ENCODE data around the gene TCF4. TPM values are rescaled to one million over a fixed set of nuclear protein-coding genes. Genes with fewer than 3 reads are reported as not detected.

TCF4 gene
- total RNA-seq, 1 donor from 2014 or later: 143 TPM

- H3K36me3 ChIP-seq: no peaks in the 10 kb centered on the region
- H3K27me3 ChIP-seq: no peaks in the 10 kb centered on the region
- peak overlapping the region; percentile 41 for H3K4me3 ChIP-seq
- H3K4me1 ChIP-seq: peaks cover 16% of the 10 kb centered on the region
- peak overlapping the region; percentile 69 for H3K27ac ChIP-seq
- intact Hi-C loops (cut with DNase I): no loop called here
- no peak for DNase-seq
- H3K9me3 ChIP-seq: no peaks in the 10 kb centered on the region
- ATAC-seq: no peak
- TF ChIP-seq, protein P1, sequence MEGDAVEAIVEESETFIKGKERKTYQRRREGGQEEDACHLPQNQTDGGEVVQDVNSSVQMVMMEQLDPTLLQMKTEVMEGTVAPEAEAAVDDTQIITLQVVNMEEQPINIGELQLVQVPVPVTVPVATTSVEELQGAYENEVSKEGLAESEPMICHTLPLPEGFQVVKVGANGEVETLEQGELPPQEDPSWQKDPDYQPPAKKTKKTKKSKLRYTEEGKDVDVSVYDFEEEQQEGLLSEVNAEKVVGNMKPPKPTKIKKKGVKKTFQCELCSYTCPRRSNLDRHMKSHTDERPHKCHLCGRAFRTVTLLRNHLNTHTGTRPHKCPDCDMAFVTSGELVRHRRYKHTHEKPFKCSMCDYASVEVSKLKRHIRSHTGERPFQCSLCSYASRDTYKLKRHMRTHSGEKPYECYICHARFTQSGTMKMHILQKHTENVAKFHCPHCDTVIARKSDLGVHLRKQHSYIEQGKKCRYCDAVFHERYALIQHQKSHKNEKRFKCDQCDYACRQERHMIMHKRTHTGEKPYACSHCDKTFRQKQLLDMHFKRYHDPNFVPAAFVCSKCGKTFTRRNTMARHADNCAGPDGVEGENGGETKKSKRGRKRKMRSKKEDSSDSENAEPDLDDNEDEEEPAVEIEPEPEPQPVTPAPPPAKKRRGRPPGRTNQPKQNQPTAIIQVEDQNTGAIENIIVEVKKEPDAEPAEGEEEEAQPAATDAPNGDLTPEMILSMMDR (IDR thresholded peaks at IDR 0.05): no peak
Observed at GRCh38 chr18:55403421-55403949, 184.5 kb downstream of the TCF4 start.

DNA sequence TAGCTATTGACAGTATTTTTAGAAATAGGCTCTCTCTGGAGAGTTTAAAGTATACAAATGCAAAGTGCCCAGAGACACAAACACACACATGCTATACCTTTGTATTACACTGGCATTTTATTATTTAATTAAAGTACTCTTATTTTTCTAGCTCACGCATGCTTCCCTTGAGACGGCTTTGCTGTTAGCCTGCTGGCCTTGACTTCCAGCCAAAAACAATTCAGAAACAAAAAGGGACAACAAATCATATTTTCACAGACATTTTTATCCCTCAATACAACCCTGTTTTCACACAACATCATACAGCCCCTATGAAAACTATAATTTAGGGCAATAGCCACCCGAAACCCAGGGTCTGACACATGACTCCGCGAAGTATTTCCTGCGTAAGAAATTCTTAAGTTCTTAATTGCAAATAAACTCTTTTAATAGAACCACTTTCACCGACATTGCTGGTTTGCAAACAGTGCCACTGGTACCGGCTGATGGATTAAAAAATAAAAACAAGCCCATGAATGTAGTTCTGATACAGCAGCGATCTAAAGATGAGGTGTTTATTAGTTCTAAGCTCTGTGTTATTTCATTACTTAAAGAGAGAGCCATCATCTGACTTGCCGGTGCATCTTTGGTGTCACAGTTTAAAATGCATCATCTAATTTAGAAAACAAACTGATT is 185.1 kb downstream of the TCF4 start:
- H3K27ac ChIP-seq: peak overlapping the region; percentile 69
- ATAC-seq (no peak), DNase-seq (no peak)
- H3K9me3 ChIP-seq: no peaks in the 10 kb centered on the region
- H3K4me3 ChIP-seq: peak overlapping the region; percentile 41
- H3K27me3 ChIP-seq: no peaks in the 10 kb centered on the region
- peaks cover 16% of the 10 kb centered on the region for H3K4me1 ChIP-seq
- intact Hi-C loops (cut with DNase I): no loop called here
- no peaks in the 10 kb centered on the region for H3K36me3 ChIP-seq
- TF ChIP-seq, protein P1 (IDR thresholded peaks at IDR 0.05): no peak

GRCh38 chr18:55401638-55402191 is 186.3 kb downstream of the TCF4 start:
- peak overlapping the region; percentile 69 for H3K27ac ChIP-seq
- H3K4me1 ChIP-seq: peaks cover 16% of the 10 kb centered on the region
- peak overlapping the region; percentile 41 for H3K4me3 ChIP-seq
- DNase-seq: no peak
- no peaks in the 10 kb centered on the region for H3K36me3 ChIP-seq
- intact Hi-C loops (cut with DNase I): no loop called here
- TF ChIP-seq, protein P1 (IDR thresholded peaks at IDR 0.05): no peak
- no peaks in the 10 kb centered on the region for H3K27me3 ChIP-seq
- peak; percentile 71 for ATAC-seq
- no peaks in the 10 kb centered on the region for H3K9me3 ChIP-seq

GRCh38 chr18:55400590-55401541 is 187.1 kb downstream of the TCF4 start:
- ATAC-seq: no peak
- Histone ChIP-seq H3K27me3 (no peaks in the 10 kb centered on the region), H3K27ac (peak overlapping the region; percentile 69), H3K9me3 (no peaks in the 10 kb centered on the region), H3K36me3 (no peaks in the 10 kb centered on the region), H3K4me3 (peak overlapping the region; percentile 41), H3K4me1 (peaks cover 13% of the 10 kb centered on the region)
- TF ChIP-seq, protein P1 (IDR thresholded peaks at IDR 0.05): no peak
- no peak for DNase-seq
- intact Hi-C loops (cut with DNase I): no loop called here

DNA sequence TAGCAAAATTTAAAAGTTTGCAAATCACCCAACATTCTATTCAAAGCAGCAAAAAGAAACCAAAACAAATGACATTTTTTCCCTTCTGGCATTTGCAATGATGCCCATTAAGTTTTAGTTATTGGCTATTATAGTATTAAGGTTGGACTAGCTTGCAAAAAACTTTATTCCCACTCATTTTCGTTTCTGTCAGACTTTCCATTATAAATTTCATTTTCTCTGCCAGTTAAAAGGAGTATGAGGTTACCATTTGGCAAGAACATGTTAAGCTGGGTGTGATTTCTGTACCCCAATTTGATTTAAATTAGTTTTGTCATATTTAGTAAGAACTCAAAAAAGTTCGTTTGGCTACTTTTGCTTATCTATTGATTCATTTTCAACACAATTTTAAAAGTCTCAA is 187.9 kb downstream of the TCF4 start:
- Histone ChIP-seq H3K27me3 (no peaks in the 10 kb centered on the region), H3K27ac (no peak overlapping the region), H3K36me3 (no peaks in the 10 kb centered on the region), H3K9me3 (no peaks in the 10 kb centered on the region), H3K4me3 (peak overlapping the region; percentile 41), H3K4me1 (peaks cover 6% of the 10 kb centered on the region)
- DNase-seq (no peak), ATAC-seq (no peak)
- TF ChIP-seq, protein P1 (IDR thresholded peaks at IDR 0.05): no peak
- intact Hi-C loops (cut with DNase I): no loop called here
